ENCODE measurements around the gene GPR18.
"Not testable (repeated sequence)": the region's sequence is repeated elsewhere in the genome, so short reads cannot be mapped to it uniquely, and the experiment has no call there.

- not testable (repeated sequence) for TF ChIP-seq CTCF, POLR2A (IDR thresholded peaks at IDR 0.05)
These were observed 47.6 kb downstream of the GPR18 start for GRCh38 chr13:99210627-99211026.

Data from stomach (tissue), 4 donors.